OCI-LY3 (cell line): Measurements from ENCODE around the gene SHMT2.

Experiments
- H2AFZ ChIP-seq: fragments of 200-600, 300-600 bp; shearing (Covaris generic); 2 replicates; pipeline ENCODE4 v1.6.0; 2014; ENCODE audit warnings: antibody characterized with exemption, low read depth, low read length
- H3K27ac ChIP-seq: fragments of 200-600, 300-600 bp; sonication (generic); 2 replicates; pipeline ENCODE4 v1.5.1; 2014; ENCODE audit warnings: mild to moderate bottlenecking, low read length, moderate library complexity, mixed read lengths
- H3K27me3 ChIP-seq: fragments of 200-600, 300-600 bp; sonication (generic); 2 replicates; pipeline ENCODE4 v1.6.1; 2014; ENCODE audit warnings: low read depth, low read length, mixed read lengths
- H3K36me3 ChIP-seq: fragments of 200-600, 300-600 bp; sonication (generic); replicated peaks from 2 replicates; pipeline ENCODE3; 2014; ENCODE audit warnings: low read depth, low read length, mixed read lengths
- H3K4me1 ChIP-seq: fragments of 300-600, 200-600 bp; sonication (generic); 2 replicates; pipeline ENCODE4 v1.6.1; 2014; ENCODE audit warnings: low read length, mixed read lengths
- H3K4me2 ChIP-seq: fragments of 200-600, 300-600 bp; sonication (generic); 2 replicates; pipeline ENCODE4 v1.6.1; 2014; ENCODE audit warnings: low read length, mixed read lengths
- H3K4me3 ChIP-seq: fragments of 300-600, 200-600 bp; sonication (generic); 2 replicates; pipeline ENCODE4 v1.5.1; 2014; ENCODE audit warnings: antibody characterized with exemption, mild to moderate bottlenecking, low read length, moderate library complexity
- H3K79me2 ChIP-seq: fragments of 300-600, 200-600 bp; shearing (Covaris generic); 2 replicates; pipeline ENCODE4 v1.6.1; 2014; ENCODE audit warnings: mild to moderate bottlenecking, low read length, mixed read lengths
- H3K9ac ChIP-seq: fragments of 300-600, 200-600 bp; shearing (Covaris generic); 2 replicates; pipeline ENCODE4 v1.6.0; 2014; ENCODE audit warnings: mild to moderate bottlenecking, low read length, moderate library complexity
- H3K9me3 ChIP-seq: fragments of 200-600, 300-600 bp; shearing (Covaris generic); 2 replicates; pipeline ENCODE4 v1.6.1; 2014; ENCODE audit warnings: low read length, mixed read lengths; ENCODE audit not compliant: insufficient read depth
- H4K20me1 ChIP-seq: fragments of 200-600, 300-600 bp; sonication (generic); 2 replicates; pipeline ENCODE4 v1.6.1; 2016; ENCODE audit warnings: low read length, mixed read lengths; ENCODE audit not compliant: insufficient read depth
- CTCF ChIP-seq: fragments of 200-600, 300-600 bp; sonication (generic); IDR thresholded peaks from 2 replicates; pipeline ENCODE4 v1.5.1; 2014; ENCODE audit warnings: antibody characterized with exemption, low read length, low read depth
- EZH2phosphoT487 ChIP-seq: fragments of 200-600 bp; shearing (Covaris generic); IDR thresholded peaks from 2 replicates; pipeline ENCODE4 v1.6.1; 2018; ENCODE audit warnings: antibody characterized with exemption, mixed run types, low read depth

Gene SHMT2

GRCh38 chr12:57243521-57244311, 14.2 kb downstream of the SHMT2 start:
- Histone ChIP-seq H2AFZ (no peak overlapping the region), H3K36me3 (no peaks in the 10 kb centered on the region), H3K27me3 (peaks cover 26% of the 10 kb centered on the region), H3K27ac (no peak overlapping the region), H3K9me3 (no peaks in the 10 kb centered on the region), H3K4me1 (peaks cover 30% of the 10 kb centered on the region), H3K9ac (peak overlapping the region; percentile 75), H3K4me2 (peak overlapping the region; percentile 100), H4K20me1 (no peaks in the 10 kb centered on the region), H3K4me3 (peak overlapping the region; percentile 91), H3K79me2 (no peaks in the 10 kb centered on the region)
- TF ChIP-seq CTCF (peak; percentile 80), EZH2phosphoT487 (no peak)

- TF ChIP-seq CTCF (no peak), EZH2phosphoT487 (no peak)
- H3K79me2 ChIP-seq: no peaks in the 10 kb centered on the region
- H3K36me3 ChIP-seq: no peaks in the 10 kb centered on the region
- no peaks in the 10 kb centered on the region for H3K9me3 ChIP-seq
- H2AFZ ChIP-seq: no peak overlapping the region
- H3K27ac ChIP-seq: no peak overlapping the region
- peaks cover 26% of the 10 kb centered on the region for H3K27me3 ChIP-seq
- peaks cover 36% of the 10 kb centered on the region for H3K4me1 ChIP-seq
- no peak overlapping the region for H3K4me3 ChIP-seq
- no peak overlapping the region for H3K9ac ChIP-seq
- no peaks in the 10 kb centered on the region for H4K20me1 ChIP-seq
- peak overlapping the region; percentile 100; the same call in 1 of the 2 replicates for H3K4me2 ChIP-seq
Observed at GRCh38 chr12:57244312-57244696, 14.8 kb downstream of the SHMT2 start.

GRCh38 chr12:57247041-57247440, 17.5 kb downstream of the SHMT2 start:
- peaks cover 24% of the 10 kb centered on the region for H3K4me1 ChIP-seq
- no peak overlapping the region for H3K4me2 ChIP-seq
- peaks cover 12% of the 10 kb centered on the region for H3K27me3 ChIP-seq

More at GRCh38 chr12:57247041-57247440, 17.5 kb downstream of the SHMT2 start:
- Histone ChIP-seq H3K27ac (no peak overlapping the region), H3K9me3 (no peaks in the 10 kb centered on the region), H3K4me3 (no peak overlapping the region), H4K20me1 (no peaks in the 10 kb centered on the region), H3K9ac (no peak overlapping the region), H3K36me3 (no peaks in the 10 kb centered on the region), H3K79me2 (no peaks in the 10 kb centered on the region), H2AFZ (no peak overlapping the region)
- TF ChIP-seq CTCF: no peak
- no peak for TF ChIP-seq EZH2phosphoT487
